ENCODE data around the gene BICDL1. TPM values are rescaled to one million over a fixed set of nuclear protein-coding genes. Genes with fewer than 3 reads are reported as not detected.

The BICDL1 gene
- total and polyA plus RNA-seq, 2 of the 4 experiments (the other 2 are of a cell fraction): not detected

DNA sequence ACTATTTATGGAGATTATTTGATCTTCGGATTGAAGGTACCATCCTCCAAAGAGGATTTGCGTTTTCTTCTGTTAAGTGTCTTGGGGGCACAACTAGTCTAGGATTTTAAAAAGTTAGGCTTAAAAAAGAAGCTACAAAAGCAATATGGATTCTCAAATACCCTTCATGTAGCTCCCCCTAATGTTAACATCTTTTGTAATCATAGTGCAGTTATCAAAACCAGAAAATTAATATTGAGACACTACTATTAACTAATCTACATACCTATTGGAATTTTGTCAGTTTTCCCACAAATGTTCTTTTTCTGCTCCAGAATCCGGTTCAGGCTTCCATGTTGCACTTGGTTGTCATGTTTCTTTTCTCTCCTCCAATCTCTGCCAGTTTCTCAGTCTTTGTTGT lies 62.5 kb downstream of the BICDL1 start:
- H3K36me3 ChIP-seq (ENCODE audit: control insufficient read depth, insufficient read depth, low read length): no peaks in the 10 kb centered on the region
- no peak overlapping the region for H3K4ac ChIP-seq (ENCODE audit: low read depth, low read length)
- WGBS, 2 experiments (ENCODE audit: extremely low coverage in 2 of 2, insufficient read length in 1 of 2): no CpG with 5 or more reads among the region's 3 CpGs
- DNase-seq (no peak), ATAC-seq (ENCODE audit: low read depth) (no peak)
- H2BK5ac ChIP-seq (ENCODE audit: low read depth, low read length, poor library complexity, severe bottlenecking): no peak overlapping the region
- no peaks in the 10 kb centered on the region for H3K9me3 ChIP-seq (ENCODE audit: control insufficient read depth, insufficient read depth, low read length)
- H3K23ac ChIP-seq (ENCODE audit: low read depth, low read length): no peak overlapping the region
- no peak overlapping the region for H2AK9ac ChIP-seq (replicated peaks; ENCODE audit: low read depth, low read length, poor library complexity)
- no peak overlapping the region for H3K9ac ChIP-seq (ENCODE audit: low read depth, low read length)
- dilution Hi-C loops (cut with HindIII; ENCODE audit: low sequenced_read_pairs, unreplicated experiment) (no loop called here), in situ Hi-C loops (cut with MboI; ENCODE audit: low sequenced_read_pairs) (no loop called here), intact Hi-C loops (cut with micrococcal nuclease) (no loop called here)
- no peak overlapping the region for H3K4me2 ChIP-seq (ENCODE audit: low read depth, low read length)
- H4K20me1 ChIP-seq (ENCODE audit: insufficient read depth, low read length): no peaks in the 10 kb centered on the region
- no peak overlapping the region for H3K18ac ChIP-seq (ENCODE audit: low read depth, low read length)
- H2BK20ac ChIP-seq (ENCODE audit: low read depth, low read length): no peak overlapping the region
- no peak overlapping the region for H3K14ac ChIP-seq (replicated peaks; ENCODE audit: low read depth, low read length)
- H2BK15ac ChIP-seq (ENCODE audit: low read depth, low read length): no peak overlapping the region
- no peak overlapping the region for H3K56ac ChIP-seq (ENCODE audit: extremely low read depth, insufficient read depth, low read length)
- no TSS peak for BruUV-seq (replicated peaks)
- H2AK5ac ChIP-seq (ENCODE audit: low read depth, low read length): no peak overlapping the region
- H3K79me1 ChIP-seq (ENCODE audit: low read depth in 1 of 2, low read length in 2 of 2): no peaks in the 10 kb centered on the region
- H3K27me3 ChIP-seq (ENCODE audit: control insufficient read depth, insufficient read depth, low read length): 0 out of 2 replicates have a peak, but pooled peaks cover 2% of the 10 kb centered on the region
- H4K8ac ChIP-seq (ENCODE audit: low read depth in 2 of 2, low read length in 2 of 2): no peak overlapping the region
- H3K4me1 ChIP-seq (ENCODE audit: control insufficient read depth, insufficient read depth, low read length): no peaks in the 10 kb centered on the region
- no peak overlapping the region for H4K91ac ChIP-seq (ENCODE audit: insufficient read depth, low read depth, low read length)
- ChIA-PET POLR2A (ENCODE audit: unreplicated experiment) (no interaction called here), CTCF (no interaction called here)
- no peak overlapping the region for H3K27ac ChIP-seq (ENCODE audit: insufficient read depth, low read length)
- H3K9me1 ChIP-seq (ENCODE audit: insufficient read depth, low read length): no peaks in the 10 kb centered on the region
- no peak overlapping the region for H4K5ac ChIP-seq (ENCODE audit: low read depth, low read length)
- H2BK120ac ChIP-seq (ENCODE audit: low read depth, low read length): no peak overlapping the region
- no peak overlapping the region for H3K4me3 ChIP-seq (ENCODE audit: insufficient read depth, low read depth, low read length)
- TF ChIP-seq, protein P1, sequence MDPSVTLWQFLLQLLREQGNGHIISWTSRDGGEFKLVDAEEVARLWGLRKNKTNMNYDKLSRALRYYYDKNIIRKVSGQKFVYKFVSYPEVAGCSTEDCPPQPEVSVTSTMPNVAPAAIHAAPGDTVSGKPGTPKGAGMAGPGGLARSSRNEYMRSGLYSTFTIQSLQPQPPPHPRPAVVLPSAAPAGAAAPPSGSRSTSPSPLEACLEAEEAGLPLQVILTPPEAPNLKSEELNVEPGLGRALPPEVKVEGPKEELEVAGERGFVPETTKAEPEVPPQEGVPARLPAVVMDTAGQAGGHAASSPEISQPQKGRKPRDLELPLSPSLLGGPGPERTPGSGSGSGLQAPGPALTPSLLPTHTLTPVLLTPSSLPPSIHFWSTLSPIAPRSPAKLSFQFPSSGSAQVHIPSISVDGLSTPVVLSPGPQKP (IDR thresholded peaks at IDR 0.05; ENCODE audit: borderline replicate concordance, low read depth, low read length): no peak
- TF ChIP-seq NFE2L2 (IDR thresholded peaks at IDR 0.05; ENCODE audit: low read depth, low read length) (no peak), MAZ (IDR thresholded peaks at IDR 0.05; ENCODE audit: borderline replicate concordance, low read depth, low read length) (no peak), BHLHE40 (IDR thresholded peaks at IDR 0.05; ENCODE audit: low read depth, low read length) (no peak), POLR2A (IDR thresholded peaks at IDR 0.05; ENCODE audit: low read depth, low read length) (no peak), MAFK (IDR thresholded peaks at IDR 0.05; ENCODE audit: low read depth, low read length) (no peak), CEBPB (IDR thresholded peaks at IDR 0.05; ENCODE audit: low read depth, low read length) (no peak), RAD21 (IDR thresholded peaks at IDR 0.05; ENCODE audit: low read length) (no peak), CHD1 (IDR thresholded peaks at IDR 0.05; ENCODE audit: low read depth, low read length) (no peak), MXI1 (IDR thresholded peaks at IDR 0.05; ENCODE audit: borderline replicate concordance, low read depth, low read length) (no peak), SMC3 (IDR thresholded peaks at IDR 0.05; ENCODE audit: low read depth, low read length) (no peak), RCOR1 (IDR thresholded peaks at IDR 0.05; ENCODE audit: insufficient replicate concordance, low read length) (no peak)
- TF ChIP-seq, protein P2, sequence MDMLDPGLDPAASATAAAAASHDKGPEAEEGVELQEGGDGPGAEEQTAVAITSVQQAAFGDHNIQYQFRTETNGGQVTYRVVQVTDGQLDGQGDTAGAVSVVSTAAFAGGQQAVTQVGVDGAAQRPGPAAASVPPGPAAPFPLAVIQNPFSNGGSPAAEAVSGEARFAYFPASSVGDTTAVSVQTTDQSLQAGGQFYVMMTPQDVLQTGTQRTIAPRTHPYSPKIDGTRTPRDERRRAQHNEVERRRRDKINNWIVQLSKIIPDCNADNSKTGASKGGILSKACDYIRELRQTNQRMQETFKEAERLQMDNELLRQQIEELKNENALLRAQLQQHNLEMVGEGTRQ (IDR thresholded peaks at IDR 0.05; ENCODE audit: low read depth, low read length): no peak
- TF ChIP-seq, protein P3, sequence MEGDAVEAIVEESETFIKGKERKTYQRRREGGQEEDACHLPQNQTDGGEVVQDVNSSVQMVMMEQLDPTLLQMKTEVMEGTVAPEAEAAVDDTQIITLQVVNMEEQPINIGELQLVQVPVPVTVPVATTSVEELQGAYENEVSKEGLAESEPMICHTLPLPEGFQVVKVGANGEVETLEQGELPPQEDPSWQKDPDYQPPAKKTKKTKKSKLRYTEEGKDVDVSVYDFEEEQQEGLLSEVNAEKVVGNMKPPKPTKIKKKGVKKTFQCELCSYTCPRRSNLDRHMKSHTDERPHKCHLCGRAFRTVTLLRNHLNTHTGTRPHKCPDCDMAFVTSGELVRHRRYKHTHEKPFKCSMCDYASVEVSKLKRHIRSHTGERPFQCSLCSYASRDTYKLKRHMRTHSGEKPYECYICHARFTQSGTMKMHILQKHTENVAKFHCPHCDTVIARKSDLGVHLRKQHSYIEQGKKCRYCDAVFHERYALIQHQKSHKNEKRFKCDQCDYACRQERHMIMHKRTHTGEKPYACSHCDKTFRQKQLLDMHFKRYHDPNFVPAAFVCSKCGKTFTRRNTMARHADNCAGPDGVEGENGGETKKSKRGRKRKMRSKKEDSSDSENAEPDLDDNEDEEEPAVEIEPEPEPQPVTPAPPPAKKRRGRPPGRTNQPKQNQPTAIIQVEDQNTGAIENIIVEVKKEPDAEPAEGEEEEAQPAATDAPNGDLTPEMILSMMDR (conservative IDR thresholded peaks at IDR 0.05; ENCODE audit: low read depth, low read length): no peak
- no peak overlapping the region for H2AFZ ChIP-seq (replicated peaks; ENCODE audit: low read length, poor library complexity)

Data from IMR-90 (cell line).